ENCODE measurements around the gene KRTAP12-2.

GRCh38 chr21:44686843-44687561 lies 20.3 kb upstream of the KRTAP12-2 start:
- TF ChIP-seq CTCF (IDR thresholded peaks at IDR 0.05; ENCODE audit: low read length) (no peak), EZH2 (optimal IDR thresholded peaks at IDR 0.05; ENCODE audit: low read depth, low read length) (no peak)

Measured in MM.1S (cell line).